Type B pancreatic cell (in vitro differentiated cells): ENCODE data around the gene OR10W1. TPM values are rescaled to one million over a fixed set of nuclear protein-coding genes. Genes with fewer than 3 reads are reported as not detected.

Experiments used
- DNase-seq: peaks from one replicate; pipeline ENCODE4 v3.0.0; 2021; ENCODE audit warnings: mixed read lengths; ENCODE audit not compliant: unreplicated experiment; ENCODE audit errors: extremely low spot score
- H3K27ac Mint-ChIP-seq: 2 replicates; pipeline ENCODE4 v1.8.0; 2021; ENCODE audit warnings: mild to moderate bottlenecking, mixed read lengths
- H3K27me3 Mint-ChIP-seq: 2 replicates; pipeline ENCODE4 v1.8.0; 2021; ENCODE audit warnings: mixed read lengths
- H3K36me3 Mint-ChIP-seq: 2 replicates; pipeline ENCODE4 v1.8.0; 2021; ENCODE audit warnings: mixed read lengths
- H3K4me1 Mint-ChIP-seq: one replicate; pipeline ENCODE4 v1.8.0; 2021; ENCODE audit warnings: mixed read lengths; ENCODE audit not compliant: unreplicated experiment
- H3K4me3 Mint-ChIP-seq: 2 replicates; pipeline ENCODE4 v1.8.0; 2021; ENCODE audit warnings: mild to moderate bottlenecking, mixed read lengths
- H3K9me3 Mint-ChIP-seq: 2 replicates; pipeline ENCODE4 v1.8.0; 2021; ENCODE audit warnings: mixed read lengths
- total RNA-seq: library from RNA; stranded (reverse); gene quantifications from 2 replicates; pipeline ENCODE4 v1.2.1, GENCODE V29; 2021; ENCODE audit warnings: low replicate concordance
- TF ChIP-seq, protein P1 (sequence below): fragments of 200-600 bp; sonication (generic); conservative IDR thresholded peaks from 2 replicates; pipeline ENCODE4 v1.5.0; 2021; ENCODE audit warnings: antibody characterized with exemption, mild to moderate bottlenecking

The OR10W1 gene
- total RNA-seq, 1 donor from 2014 or later, result not detected

DNA sequence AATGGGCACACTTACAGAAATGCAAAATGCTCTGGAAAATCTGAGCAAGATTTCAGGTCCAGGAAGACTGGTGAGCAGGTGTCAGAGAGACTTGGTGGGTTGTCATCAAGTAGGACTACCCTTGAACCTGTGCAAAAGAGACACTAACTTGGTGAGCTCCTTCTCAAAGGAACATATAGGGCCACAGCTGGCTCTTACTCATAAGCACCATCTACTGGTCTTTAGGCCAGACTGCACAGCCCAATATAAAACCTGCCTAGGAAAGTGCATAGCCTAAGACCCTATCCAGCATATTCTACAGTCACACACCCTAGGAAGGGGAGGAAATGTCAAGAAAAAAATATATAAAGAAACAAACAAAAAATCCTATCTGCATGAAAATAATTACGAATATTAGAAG lies 18.2 kb upstream of the OR10W1 start:
- no peak for DNase-seq
- TF ChIP-seq, protein P1, sequence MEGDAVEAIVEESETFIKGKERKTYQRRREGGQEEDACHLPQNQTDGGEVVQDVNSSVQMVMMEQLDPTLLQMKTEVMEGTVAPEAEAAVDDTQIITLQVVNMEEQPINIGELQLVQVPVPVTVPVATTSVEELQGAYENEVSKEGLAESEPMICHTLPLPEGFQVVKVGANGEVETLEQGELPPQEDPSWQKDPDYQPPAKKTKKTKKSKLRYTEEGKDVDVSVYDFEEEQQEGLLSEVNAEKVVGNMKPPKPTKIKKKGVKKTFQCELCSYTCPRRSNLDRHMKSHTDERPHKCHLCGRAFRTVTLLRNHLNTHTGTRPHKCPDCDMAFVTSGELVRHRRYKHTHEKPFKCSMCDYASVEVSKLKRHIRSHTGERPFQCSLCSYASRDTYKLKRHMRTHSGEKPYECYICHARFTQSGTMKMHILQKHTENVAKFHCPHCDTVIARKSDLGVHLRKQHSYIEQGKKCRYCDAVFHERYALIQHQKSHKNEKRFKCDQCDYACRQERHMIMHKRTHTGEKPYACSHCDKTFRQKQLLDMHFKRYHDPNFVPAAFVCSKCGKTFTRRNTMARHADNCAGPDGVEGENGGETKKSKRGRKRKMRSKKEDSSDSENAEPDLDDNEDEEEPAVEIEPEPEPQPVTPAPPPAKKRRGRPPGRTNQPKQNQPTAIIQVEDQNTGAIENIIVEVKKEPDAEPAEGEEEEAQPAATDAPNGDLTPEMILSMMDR, result peak; percentile 63
- no peaks in the 10 kb centered on the region for H3K27me3 Mint-ChIP-seq
- no peak overlapping the region for H3K4me3 Mint-ChIP-seq
- no peak overlapping the region for H3K27ac Mint-ChIP-seq
- H3K36me3 Mint-ChIP-seq, result no peaks in the 10 kb centered on the region
- H3K9me3 Mint-ChIP-seq, result no peaks in the 10 kb centered on the region
- H3K4me1 Mint-ChIP-seq, result no peaks in the 10 kb centered on the region

DNA sequence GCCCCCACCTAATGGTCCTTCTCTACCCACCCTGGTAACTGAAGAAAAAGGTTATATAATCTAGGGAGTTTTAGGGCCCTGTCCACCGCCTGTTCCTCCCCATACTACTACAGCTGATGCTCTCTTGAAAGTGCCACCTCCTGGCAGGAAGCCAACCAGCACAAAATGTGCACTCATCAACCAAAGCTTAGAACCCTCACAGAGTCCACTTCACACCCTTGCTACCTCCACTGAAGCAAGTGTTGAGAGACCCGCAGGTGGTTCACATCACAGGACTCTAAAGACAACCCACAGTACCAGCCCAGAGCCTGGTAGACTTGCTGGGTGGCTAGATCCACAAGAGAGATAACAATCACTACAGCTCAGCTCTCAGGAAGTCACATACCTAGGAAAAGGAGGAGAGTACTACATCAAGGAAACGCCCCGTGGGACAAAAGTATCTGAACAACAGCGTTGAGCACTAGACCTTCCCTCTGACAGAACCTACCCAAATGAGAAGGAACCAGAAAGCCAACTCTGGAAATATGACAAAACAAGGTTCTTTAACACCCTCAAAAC lies 17.5 kb upstream of the OR10W1 start:
- TF ChIP-seq, protein P1, result no peak
- H3K36me3 Mint-ChIP-seq, result no peaks in the 10 kb centered on the region
- H3K27me3 Mint-ChIP-seq, result no peaks in the 10 kb centered on the region
- no peaks in the 10 kb centered on the region for H3K9me3 Mint-ChIP-seq
- no peak for DNase-seq
- H3K27ac Mint-ChIP-seq, result no peak overlapping the region
- no peak overlapping the region for H3K4me3 Mint-ChIP-seq
- no peaks in the 10 kb centered on the region for H3K4me1 Mint-ChIP-seq

DNA sequence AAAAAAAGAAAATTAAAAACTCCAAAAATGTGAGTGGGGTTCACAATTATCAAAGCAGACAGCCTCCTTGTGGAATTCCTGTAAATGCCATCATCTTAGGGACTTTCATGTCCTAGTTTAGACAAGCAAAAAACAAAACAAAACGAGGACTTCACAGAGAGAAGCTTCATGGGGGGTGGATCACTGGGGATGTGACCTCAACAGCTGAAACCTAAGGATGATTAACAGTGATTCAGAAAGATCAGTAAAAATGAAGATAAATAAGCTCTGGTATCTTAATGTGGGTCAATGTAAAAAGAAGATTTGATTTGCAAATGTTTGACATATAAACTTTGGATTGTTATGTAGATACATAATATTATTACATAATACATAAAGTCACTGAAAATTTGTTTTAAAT lies 8.1 kb upstream of the OR10W1 start:
- TF ChIP-seq, protein P1, result no peak
- H3K36me3 Mint-ChIP-seq, result no peaks in the 10 kb centered on the region
- no peaks in the 10 kb centered on the region for H3K27me3 Mint-ChIP-seq
- DNase-seq, result no peak
- H3K27ac Mint-ChIP-seq, result no peak overlapping the region
- no peaks in the 10 kb centered on the region for H3K9me3 Mint-ChIP-seq
- H3K4me3 Mint-ChIP-seq, result no peak overlapping the region
- H3K4me1 Mint-ChIP-seq, result no peaks in the 10 kb centered on the region

DNA sequence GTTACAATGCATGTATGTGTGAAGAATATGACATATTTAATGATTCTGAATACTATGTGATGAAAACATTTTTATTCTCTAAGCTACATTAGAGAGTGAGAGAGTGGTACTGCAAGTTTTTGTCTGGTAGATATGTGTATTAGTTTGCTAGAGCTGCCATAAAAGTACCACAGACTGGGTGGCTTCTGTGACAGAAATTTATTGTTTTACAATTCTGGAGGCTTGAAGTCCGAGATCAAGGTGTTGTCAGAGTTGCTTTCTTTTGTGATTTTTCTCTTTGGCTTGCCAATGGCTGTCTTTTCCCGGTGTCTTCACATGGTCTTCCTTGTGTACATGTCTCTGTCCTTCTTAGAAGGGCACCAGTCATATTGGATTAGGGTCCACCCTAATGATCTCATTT lies 6.9 kb upstream of the OR10W1 start:
- Mint-ChIP-seq H3K4me3 (no peak overlapping the region), H3K27ac (no peak overlapping the region), H3K4me1 (no peaks in the 10 kb centered on the region), H3K36me3 (no peaks in the 10 kb centered on the region), H3K9me3 (no peaks in the 10 kb centered on the region), H3K27me3 (no peaks in the 10 kb centered on the region)
- DNase-seq, result no peak
- TF ChIP-seq, protein P1, result no peak

DNA sequence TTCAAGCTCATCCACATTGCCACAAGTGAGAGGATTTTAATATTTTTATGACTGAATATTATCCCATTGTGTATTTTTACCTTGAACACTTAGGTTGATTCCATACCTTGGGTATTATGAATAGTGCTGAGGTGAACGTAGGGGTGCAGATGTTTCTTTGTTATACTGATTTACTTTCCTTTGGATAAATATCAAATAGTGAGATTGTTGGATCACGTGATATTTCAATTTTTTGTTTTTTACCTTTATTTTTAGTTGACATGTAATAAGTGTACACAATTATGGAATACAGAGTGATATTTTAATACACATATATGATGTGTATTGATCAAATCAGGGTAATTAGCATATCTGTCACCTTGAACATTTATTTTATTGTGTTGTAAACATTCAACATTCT lies 8.1 kb downstream of the OR10W1 start:
- no peaks in the 10 kb centered on the region for H3K9me3 Mint-ChIP-seq
- TF ChIP-seq, protein P1, result no peak
- no peak overlapping the region for H3K4me3 Mint-ChIP-seq
- DNase-seq, result no peak
- no peaks in the 10 kb centered on the region for H3K27me3 Mint-ChIP-seq
- no peaks in the 10 kb centered on the region for H3K36me3 Mint-ChIP-seq
- H3K4me1 Mint-ChIP-seq, result no peaks in the 10 kb centered on the region
- no peak overlapping the region for H3K27ac Mint-ChIP-seq

DNA sequence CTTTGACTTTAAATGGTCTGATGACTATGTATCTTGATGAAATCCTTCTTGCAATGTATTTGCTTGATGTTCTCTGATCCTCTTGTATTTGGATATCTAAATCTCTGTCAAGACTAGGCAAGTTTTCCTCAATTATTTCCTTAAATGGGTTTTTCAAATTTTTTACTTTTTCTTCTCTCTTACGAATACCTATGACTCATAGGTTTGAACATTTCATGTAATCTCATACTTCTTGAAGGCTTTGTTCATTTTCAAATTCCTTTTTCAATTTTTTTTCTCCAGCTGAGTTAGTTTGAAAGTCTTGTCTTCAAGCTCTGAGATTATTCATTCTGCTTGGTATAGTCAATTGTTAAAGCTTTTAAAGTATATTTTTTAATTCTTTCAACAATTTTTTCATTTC lies 13.1 kb downstream of the OR10W1 start:
- no peaks in the 10 kb centered on the region for H3K9me3 Mint-ChIP-seq
- no peaks in the 10 kb centered on the region for H3K27me3 Mint-ChIP-seq
- no peak for DNase-seq
- no peak overlapping the region for H3K27ac Mint-ChIP-seq
- TF ChIP-seq, protein P1, result no peak
- no peaks in the 10 kb centered on the region for H3K4me1 Mint-ChIP-seq
- H3K36me3 Mint-ChIP-seq, result no peaks in the 10 kb centered on the region
- no peak overlapping the region for H3K4me3 Mint-ChIP-seq
